GM12864 (cell line): Measurements from ENCODE around the gene PPIF.

Source experiments
- DNase-seq: peaks from one replicate; pipeline ENCODE4 v3.0.0-alpha.2; 2011; ENCODE audit warnings: low read depth
- H3K4me3 ChIP-seq: 2 replicates; pipeline ENCODE4 v1.5.1; 2011; ENCODE audit warnings: mild to moderate bottlenecking, low read depth, low read length, control low read depth
- CTCF ChIP-seq: IDR thresholded peaks from 2 replicates; pipeline ENCODE4 v1.5.1; 2011; ENCODE audit warnings: low read depth, mild to moderate bottlenecking, moderate library complexity, low read length, control low read depth, inconsistent platforms; ENCODE audit errors: missing control alignments

The PPIF gene

GRCh38 chr10:79403441-79404230 lies 56.4 kb downstream of the PPIF start:
- no peak for DNase-seq
- no peak overlapping the region for H3K4me3 ChIP-seq

GRCh38 chr10:79404231-79404609 lies 57.0 kb downstream of the PPIF start:
- H3K4me3 ChIP-seq: no peak overlapping the region
- no peak for DNase-seq
- no peak for TF ChIP-seq CTCF

More at GRCh38 chr10:79403441-79404230, 56.4 kb downstream of the PPIF start:
- TF ChIP-seq CTCF: no peak

- no peak for DNase-seq
- no peak overlapping the region for H3K4me3 ChIP-seq
- no peak for TF ChIP-seq CTCF
Observed at GRCh38 chr10:79404690-79405131, 57.4 kb downstream of the PPIF start.
